NT2/D1 (cell line): ENCODE measurements around the gene KLF13.

Source experiments
- SUZ12 ChIP-seq: IDR thresholded peaks from 2 replicates; pipeline ENCODE4 v1.6.1; 2011; ENCODE audit not compliant: insufficient read length, insufficient read depth; ENCODE audit errors: extremely low read depth
- YY1 ChIP-seq: IDR thresholded peaks from 2 replicates; pipeline ENCODE4 v1.6.1; 2011; ENCODE audit not compliant: insufficient read length, insufficient read depth

- no peak for TF ChIP-seq SUZ12
- no peak for TF ChIP-seq YY1
Measured at GRCh38 chr15:31326875-31327668, 437 bp downstream of the KLF13 start.
